Activated naive CD4-positive, alpha-beta T cell treated with anti-CD3 and anti-CD28 coated beads, Interleukin-2, amount 50 U/mL, for 16 hours (primary cell): ENCODE data around the gene RPS14.
"Not testable (repeated sequence)": the region's sequence is repeated elsewhere in the genome, so short reads cannot be mapped to it uniquely, and the experiment has no call there.

Experiments
- DNase-seq: peaks from one replicate; pipeline ENCODE4 v3.0.0-alpha.2; 2020

The RPS14 gene

GRCh38 chr5:150479416-150479815, 29.9 kb upstream of the RPS14 start:
- no peak for DNase-seq

- DNase-seq: not testable (repeated sequence)
Observed at GRCh38 chr5:150476568-150476967, 27.0 kb upstream of the RPS14 start.

GRCh38 chr5:150473673-150474358, 24.3 kb upstream of the RPS14 start:
- no peak for DNase-seq

- DNase-seq: no peak
Observed at GRCh38 chr5:150469718-150470469, 20.4 kb upstream of the RPS14 start.

GRCh38 chr5:150468206-150468605, 18.7 kb upstream of the RPS14 start:
- no peak for DNase-seq

- DNase-seq: no peak
Observed at GRCh38 chr5:150465927-150466326, 16.4 kb upstream of the RPS14 start.

GRCh38 chr5:150464554-150465012, 15.0 kb upstream of the RPS14 start:
- no peak for DNase-seq

- no peak for DNase-seq
Observed at GRCh38 chr5:150461231-150461630, 11.7 kb upstream of the RPS14 start.

GRCh38 chr5:150460781-150461180, 11.2 kb upstream of the RPS14 start:
- no peak for DNase-seq

- DNase-seq: peak; percentile 87
Observed at GRCh38 chr5:150458802-150459557, 9.4 kb upstream of the RPS14 start.

- no peak for DNase-seq
Observed at GRCh38 chr5:150457562-150458240, 8.2 kb upstream of the RPS14 start.

- DNase-seq: no peak
Observed at GRCh38 chr5:150457121-150457520, 7.6 kb upstream of the RPS14 start.

GRCh38 chr5:150454492-150455229, 5.1 kb upstream of the RPS14 start:
- no peak for DNase-seq

GRCh38 chr5:150454027-150454426, 4.5 kb upstream of the RPS14 start:
- DNase-seq: not testable (repeated sequence)

- no peak for DNase-seq
Observed at GRCh38 chr5:150452914-150453313, 3.4 kb upstream of the RPS14 start.

- no peak for DNase-seq
Observed at GRCh38 chr5:150451594-150451993, 2.1 kb upstream of the RPS14 start.

- peak; percentile 31 for DNase-seq
Observed at GRCh38 chr5:150448952-150449516, 505 bp downstream of the RPS14 start.

GRCh38 chr5:150448334-150448733, 1.2 kb downstream of the RPS14 start:
- no peak for DNase-seq

GRCh38 chr5:150447188-150447587, 2.4 kb downstream of the RPS14 start:
- DNase-seq: no peak

- no peak for DNase-seq
Observed at GRCh38 chr5:150446583-150446982, 3.0 kb downstream of the RPS14 start.

GRCh38 chr5:150446088-150446487, 3.5 kb downstream of the RPS14 start:
- DNase-seq: no peak

- DNase-seq: no peak
Observed at GRCh38 chr5:150444770-150445169, 4.8 kb downstream of the RPS14 start.
